ENCODE data around the gene KMT5C.

Gene KMT5C

DNA sequence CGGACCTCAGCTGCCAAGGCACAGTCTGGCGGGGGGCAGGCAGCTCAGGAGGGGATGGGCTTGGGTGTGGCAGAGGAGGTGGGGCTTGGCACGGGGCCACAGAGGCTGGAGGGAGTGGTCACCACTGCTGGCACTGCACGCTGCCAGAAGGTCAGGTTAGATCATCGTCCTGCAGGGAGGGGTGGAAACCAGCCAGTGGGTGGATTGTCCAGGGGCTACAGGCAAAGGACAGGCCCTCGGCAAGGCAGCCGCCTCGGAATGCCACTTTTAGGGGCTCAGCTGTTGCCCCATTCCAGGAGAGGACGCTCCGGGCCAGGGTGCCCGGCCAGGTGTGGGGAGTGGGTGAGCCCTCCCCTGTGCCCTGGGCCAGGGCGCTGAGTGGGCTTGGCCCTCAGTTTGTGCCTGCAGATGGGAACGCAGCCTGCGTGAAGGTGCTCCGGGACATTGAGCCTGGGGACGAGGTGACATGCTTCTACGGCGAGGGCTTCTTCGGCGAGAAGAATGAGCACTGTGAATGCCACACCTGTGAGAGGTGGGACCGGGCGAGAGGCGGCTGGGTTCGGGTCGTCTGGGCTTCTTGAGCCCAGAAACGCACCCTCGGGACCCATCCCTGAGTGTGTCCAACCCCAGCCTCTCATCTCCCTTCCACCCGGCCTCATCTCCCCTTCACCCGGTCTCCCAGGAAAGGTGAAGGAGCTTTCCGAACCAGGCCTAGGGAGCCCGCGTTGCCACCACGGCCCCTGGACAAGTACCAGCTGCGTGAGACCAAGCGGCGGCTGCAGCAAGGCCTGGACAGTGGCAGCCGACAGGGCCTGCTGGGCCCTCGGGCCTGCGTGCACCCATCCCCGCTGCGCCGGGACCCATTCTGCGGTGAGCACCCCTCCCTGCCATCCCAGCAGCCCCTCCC, 6.4 kb downstream of the KMT5C start:
- TF ChIP-seq, protein P1, sequence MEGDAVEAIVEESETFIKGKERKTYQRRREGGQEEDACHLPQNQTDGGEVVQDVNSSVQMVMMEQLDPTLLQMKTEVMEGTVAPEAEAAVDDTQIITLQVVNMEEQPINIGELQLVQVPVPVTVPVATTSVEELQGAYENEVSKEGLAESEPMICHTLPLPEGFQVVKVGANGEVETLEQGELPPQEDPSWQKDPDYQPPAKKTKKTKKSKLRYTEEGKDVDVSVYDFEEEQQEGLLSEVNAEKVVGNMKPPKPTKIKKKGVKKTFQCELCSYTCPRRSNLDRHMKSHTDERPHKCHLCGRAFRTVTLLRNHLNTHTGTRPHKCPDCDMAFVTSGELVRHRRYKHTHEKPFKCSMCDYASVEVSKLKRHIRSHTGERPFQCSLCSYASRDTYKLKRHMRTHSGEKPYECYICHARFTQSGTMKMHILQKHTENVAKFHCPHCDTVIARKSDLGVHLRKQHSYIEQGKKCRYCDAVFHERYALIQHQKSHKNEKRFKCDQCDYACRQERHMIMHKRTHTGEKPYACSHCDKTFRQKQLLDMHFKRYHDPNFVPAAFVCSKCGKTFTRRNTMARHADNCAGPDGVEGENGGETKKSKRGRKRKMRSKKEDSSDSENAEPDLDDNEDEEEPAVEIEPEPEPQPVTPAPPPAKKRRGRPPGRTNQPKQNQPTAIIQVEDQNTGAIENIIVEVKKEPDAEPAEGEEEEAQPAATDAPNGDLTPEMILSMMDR (IDR thresholded peaks at IDR 0.05): no peak
- no peaks in the 10 kb centered on the region for H3K9me3 ChIP-seq
- peaks cover 0 to 6% (median 4%) of the 10 kb centered on the region in 4 donors for H3K4me1 ChIP-seq
- no peak overlapping the region for H3K4me3 ChIP-seq
- H3K36me3 ChIP-seq: peaks cover 12 to 50% (median 26%) of the 10 kb centered on the region in 3 donors
- peaks cover 0 to 22% of the 10 kb centered on the region in 2 donors for H3K27me3 ChIP-seq
- H3K27ac ChIP-seq: no peak overlapping the region
- intact Hi-C loops (cut with DNase I; ENCODE audit: low total_unique reads): no loop called here
- DNase-seq: no peak

DNA sequence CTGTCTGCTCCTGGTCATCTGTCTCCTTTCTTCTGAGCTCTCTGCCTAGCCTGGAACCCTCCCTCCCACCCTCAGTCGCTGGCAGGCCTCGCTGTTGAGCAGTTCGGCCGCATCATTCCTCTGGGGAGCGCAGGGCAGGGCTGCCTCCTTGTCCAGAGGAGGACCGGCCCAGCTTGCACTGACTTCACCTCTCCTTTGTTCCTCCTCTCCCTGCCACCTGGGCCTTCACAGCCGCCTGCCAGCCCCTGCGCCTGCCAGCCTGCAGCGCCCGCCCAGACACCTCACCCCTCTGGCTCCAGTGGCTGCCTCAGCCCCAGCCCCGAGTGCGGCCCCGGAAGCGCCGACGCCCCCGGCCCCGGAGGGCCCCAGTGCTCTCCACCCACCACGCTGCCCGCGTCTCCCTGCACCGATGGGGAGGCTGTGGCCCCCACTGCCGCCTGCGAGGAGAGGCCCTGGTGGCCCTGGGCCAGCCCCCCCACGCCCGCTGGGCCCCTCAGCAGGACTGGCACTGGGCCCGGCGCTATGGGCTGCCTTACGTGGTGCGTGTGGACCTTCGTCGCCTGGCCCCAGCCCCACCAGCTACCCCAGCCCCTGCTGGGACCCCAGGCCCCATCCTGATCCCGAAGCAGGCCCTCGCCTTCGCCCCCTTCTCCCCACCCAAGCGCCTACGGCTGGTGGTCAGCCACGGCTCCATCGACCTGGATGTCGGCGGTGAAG, 7.2 kb downstream of the KMT5C start:
- no peaks in the 10 kb centered on the region for H3K9me3 ChIP-seq
- intact Hi-C loops (cut with DNase I; ENCODE audit: low total_unique reads): no loop called here
- H3K4me1 ChIP-seq: no peaks in the 10 kb centered on the region
- TF ChIP-seq, protein P1 (IDR thresholded peaks at IDR 0.05): no peak
- H3K36me3 ChIP-seq: peaks cover 12 to 49% (median 25%) of the 10 kb centered on the region in 3 donors
- H3K27me3 ChIP-seq: peaks cover 0 to 30% of the 10 kb centered on the region in 2 donors
- no peak overlapping the region for H3K27ac ChIP-seq
- no peak for DNase-seq
- no peak overlapping the region for H3K4me3 ChIP-seq

DNA sequence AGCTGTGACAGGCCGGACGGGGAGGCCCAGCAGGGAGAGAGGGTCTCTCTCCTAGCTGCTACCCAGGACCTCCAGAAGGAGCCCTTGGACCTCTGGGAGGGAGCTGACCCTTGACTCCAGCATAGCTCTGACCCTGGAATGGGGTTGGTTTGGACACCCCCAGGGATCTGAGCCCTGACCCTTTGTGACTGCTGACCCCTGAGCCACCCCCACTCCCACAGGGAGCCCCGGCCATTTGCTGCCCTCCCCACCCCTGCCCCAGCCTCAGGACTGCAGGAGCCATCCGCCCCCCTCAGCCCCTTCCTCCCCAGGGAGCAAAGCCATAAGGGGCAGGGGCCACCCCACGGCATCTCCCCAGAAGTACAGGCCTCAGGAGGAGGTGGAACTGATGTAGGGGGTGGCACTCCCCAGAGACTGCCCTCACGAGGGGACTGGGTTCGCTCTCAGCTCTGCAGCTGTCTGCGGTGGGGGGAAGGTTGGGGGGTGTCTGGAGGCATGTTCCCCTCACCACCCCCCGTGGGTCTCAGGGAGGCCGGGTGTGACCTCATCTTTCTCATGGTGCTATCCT, 7.8 kb downstream of the KMT5C start:
- no peak for DNase-seq
- H3K9me3 ChIP-seq: no peaks in the 10 kb centered on the region
- no peak overlapping the region for H3K4me3 ChIP-seq
- peaks cover 0 to 36% of the 10 kb centered on the region in 2 donors for H3K27me3 ChIP-seq
- H3K4me1 ChIP-seq: no peaks in the 10 kb centered on the region
- TF ChIP-seq, protein P1 (IDR thresholded peaks at IDR 0.05): no peak
- no peak overlapping the region for H3K27ac ChIP-seq
- peaks cover 12 to 43% (median 19%) of the 10 kb centered on the region in 3 donors for H3K36me3 ChIP-seq
- intact Hi-C loops (cut with DNase I; ENCODE audit: low total_unique reads): no loop called here

DNA sequence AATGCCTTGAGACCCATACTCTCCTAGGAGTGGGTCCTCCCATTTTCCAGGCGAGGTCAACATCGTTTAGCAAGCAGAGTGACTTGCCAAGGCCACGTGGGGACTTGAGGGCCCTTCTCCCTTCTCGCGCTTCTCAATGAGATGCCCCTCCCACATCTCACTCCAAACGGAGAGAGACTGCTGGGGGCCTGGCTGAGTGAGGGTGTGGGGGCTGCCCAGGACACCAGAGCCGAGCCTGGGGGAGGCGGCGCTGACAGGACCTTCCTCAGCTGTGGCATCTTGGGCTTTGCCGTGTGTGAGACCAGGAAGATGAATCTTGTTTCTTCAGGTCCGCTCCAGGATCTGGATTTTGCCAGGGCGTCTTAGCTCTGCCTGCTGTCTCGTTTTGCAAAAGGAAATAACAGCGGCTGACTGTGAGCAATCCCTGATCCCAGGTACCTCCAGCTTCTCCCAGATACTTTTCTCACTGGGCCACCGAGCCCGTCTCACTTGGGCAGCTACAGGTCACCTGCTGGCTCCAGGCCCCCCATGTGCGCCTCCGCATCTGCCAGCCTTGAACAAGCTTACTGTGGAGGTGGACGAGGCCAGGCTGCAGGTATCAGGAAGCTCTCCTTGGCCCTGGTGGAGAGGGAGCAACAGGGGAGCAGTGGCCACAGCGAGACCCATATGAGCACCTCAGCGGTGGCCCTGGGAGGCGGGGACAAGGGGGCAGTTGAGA, 8.8 kb downstream of the KMT5C start:
- no peak for DNase-seq
- H3K4me1 ChIP-seq: peaks cover 0 to 7% (median 6%) of the 10 kb centered on the region in 4 donors

More for the DNA sequence above, 8.8 kb downstream of the KMT5C start:
- intact Hi-C loops (cut with DNase I; ENCODE audit: low total_unique reads): no loop called here
- Histone ChIP-seq H3K4me3 (no peak overlapping the region), H3K36me3 (peaks cover 3 to 33% (median 14%) of the 10 kb centered on the region in 3 donors), H3K9me3 (no peaks in the 10 kb centered on the region), H3K27ac (no peak overlapping the region), H3K27me3 (peaks cover 8 to 46% of the 10 kb centered on the region in 2 donors)
- TF ChIP-seq, protein P1 (IDR thresholded peaks at IDR 0.05): no peak

Data from tibial artery (tissue), 4 donors.